HL-60 (cell line): ENCODE measurements around the gene PSMG3.

Source experiments
- GABPA ChIP-seq: IDR thresholded peaks from 2 replicates; pipeline ENCODE4 v1.6.1; 2012; ENCODE audit warnings: low read depth
- POLR2AphosphoS5 ChIP-seq: IDR thresholded peaks from 2 replicates; pipeline ENCODE4 v1.6.1; 2012; ENCODE audit warnings: low read depth
- SPI1 ChIP-seq: IDR thresholded peaks from 2 replicates; pipeline ENCODE4 v1.6.1; 2012; ENCODE audit warnings: low read depth, mild to moderate bottlenecking, borderline replicate concordance
- TF ChIP-seq, protein P1 (sequence below): IDR thresholded peaks from one replicate; pipeline ENCODE4 v1.5.1; 2011; ENCODE audit warnings: low read length, control low read depth, inconsistent platforms; ENCODE audit not compliant: insufficient read depth
- TF ChIP-seq, protein P2 (sequence below): IDR thresholded peaks from 2 replicates; pipeline ENCODE4 v1.6.1; 2012; ENCODE audit warnings: low read depth; ENCODE audit not compliant: insufficient replicate concordance

DNA sequence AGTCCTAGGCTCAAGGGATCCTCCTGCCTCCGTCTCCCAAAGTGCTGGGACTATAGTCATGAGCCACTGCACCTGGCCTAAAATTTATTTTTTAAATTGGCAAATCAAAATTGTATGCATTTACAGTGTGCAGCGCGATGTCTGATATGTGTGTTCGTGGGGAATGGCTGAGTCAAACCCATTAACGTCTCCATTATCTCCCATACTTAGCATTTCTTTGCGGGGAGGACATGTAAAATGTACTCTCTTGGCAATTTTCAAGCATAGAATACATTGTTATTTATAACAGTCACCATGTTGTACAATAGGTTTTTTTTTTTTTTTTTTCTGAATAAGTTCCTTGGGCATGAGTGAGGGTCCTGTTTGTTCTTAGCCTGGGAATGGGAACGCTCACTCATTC, 17.6 kb downstream of the PSMG3 start:
- TF ChIP-seq, protein P1, sequence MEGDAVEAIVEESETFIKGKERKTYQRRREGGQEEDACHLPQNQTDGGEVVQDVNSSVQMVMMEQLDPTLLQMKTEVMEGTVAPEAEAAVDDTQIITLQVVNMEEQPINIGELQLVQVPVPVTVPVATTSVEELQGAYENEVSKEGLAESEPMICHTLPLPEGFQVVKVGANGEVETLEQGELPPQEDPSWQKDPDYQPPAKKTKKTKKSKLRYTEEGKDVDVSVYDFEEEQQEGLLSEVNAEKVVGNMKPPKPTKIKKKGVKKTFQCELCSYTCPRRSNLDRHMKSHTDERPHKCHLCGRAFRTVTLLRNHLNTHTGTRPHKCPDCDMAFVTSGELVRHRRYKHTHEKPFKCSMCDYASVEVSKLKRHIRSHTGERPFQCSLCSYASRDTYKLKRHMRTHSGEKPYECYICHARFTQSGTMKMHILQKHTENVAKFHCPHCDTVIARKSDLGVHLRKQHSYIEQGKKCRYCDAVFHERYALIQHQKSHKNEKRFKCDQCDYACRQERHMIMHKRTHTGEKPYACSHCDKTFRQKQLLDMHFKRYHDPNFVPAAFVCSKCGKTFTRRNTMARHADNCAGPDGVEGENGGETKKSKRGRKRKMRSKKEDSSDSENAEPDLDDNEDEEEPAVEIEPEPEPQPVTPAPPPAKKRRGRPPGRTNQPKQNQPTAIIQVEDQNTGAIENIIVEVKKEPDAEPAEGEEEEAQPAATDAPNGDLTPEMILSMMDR = no peak
- TF ChIP-seq POLR2AphosphoS5 = no peak
- TF ChIP-seq, protein P2, sequence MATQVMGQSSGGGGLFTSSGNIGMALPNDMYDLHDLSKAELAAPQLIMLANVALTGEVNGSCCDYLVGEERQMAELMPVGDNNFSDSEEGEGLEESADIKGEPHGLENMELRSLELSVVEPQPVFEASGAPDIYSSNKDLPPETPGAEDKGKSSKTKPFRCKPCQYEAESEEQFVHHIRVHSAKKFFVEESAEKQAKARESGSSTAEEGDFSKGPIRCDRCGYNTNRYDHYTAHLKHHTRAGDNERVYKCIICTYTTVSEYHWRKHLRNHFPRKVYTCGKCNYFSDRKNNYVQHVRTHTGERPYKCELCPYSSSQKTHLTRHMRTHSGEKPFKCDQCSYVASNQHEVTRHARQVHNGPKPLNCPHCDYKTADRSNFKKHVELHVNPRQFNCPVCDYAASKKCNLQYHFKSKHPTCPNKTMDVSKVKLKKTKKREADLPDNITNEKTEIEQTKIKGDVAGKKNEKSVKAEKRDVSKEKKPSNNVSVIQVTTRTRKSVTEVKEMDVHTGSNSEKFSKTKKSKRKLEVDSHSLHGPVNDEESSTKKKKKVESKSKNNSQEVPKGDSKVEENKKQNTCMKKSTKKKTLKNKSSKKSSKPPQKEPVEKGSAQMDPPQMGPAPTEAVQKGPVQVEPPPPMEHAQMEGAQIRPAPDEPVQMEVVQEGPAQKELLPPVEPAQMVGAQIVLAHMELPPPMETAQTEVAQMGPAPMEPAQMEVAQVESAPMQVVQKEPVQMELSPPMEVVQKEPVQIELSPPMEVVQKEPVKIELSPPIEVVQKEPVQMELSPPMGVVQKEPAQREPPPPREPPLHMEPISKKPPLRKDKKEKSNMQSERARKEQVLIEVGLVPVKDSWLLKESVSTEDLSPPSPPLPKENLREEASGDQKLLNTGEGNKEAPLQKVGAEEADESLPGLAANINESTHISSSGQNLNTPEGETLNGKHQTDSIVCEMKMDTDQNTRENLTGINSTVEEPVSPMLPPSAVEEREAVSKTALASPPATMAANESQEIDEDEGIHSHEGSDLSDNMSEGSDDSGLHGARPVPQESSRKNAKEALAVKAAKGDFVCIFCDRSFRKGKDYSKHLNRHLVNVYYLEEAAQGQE = no peak
- no peak for TF ChIP-seq GABPA
- TF ChIP-seq SPI1 = no peak
